Liver (tissue), 9 donors: Measurements from ENCODE around the gene TBCD. TPM values are rescaled to one million over a fixed set of nuclear protein-coding genes. Genes with fewer than 3 reads are reported as not detected.

Source experiments
- DNase-seq: peaks from one replicate; pipeline ENCODE4 v3.0.0-alpha.2; 2017; ENCODE audit warnings: low spot score
- H3K27ac ChIP-seq, 2 donors: one replicate each; pipeline ENCODE4 v1.7.0; 2013; ENCODE audit warnings: inconsistent platforms in 2 of 2, low read length in 2 of 2, control low read depth in 1 of 2, low read depth in 1 of 2, mild to moderate bottlenecking in 1 of 2
- H3K27me3 ChIP-seq, 4 donors: one replicate each; pipeline versions ENCODE4 v1.6.1 to v1.7.0; 2013; ENCODE audit warnings: low read length in 3 of 4, inconsistent platforms in 1 of 4, mild to moderate bottlenecking in 1 of 4, moderate library complexity in 1 of 4; ENCODE audit not compliant: control insufficient read depth in 4 of 4, insufficient read depth in 4 of 4
- H3K36me3 ChIP-seq, 4 donors: one replicate each; pipeline versions ENCODE4 v1.6.1 to v1.7.0; 2013; ENCODE audit warnings: low read length in 3 of 4, mild to moderate bottlenecking in 3 of 4, low read depth in 1 of 4, moderate library complexity in 1 of 4; ENCODE audit not compliant: control insufficient read depth in 4 of 4, insufficient read depth in 3 of 4
- H3K4me1 ChIP-seq, 4 donors: one replicate each; pipeline versions ENCODE4 v1.6.1 to v1.7.0; 2013; ENCODE audit warnings: low read length in 3 of 4, mild to moderate bottlenecking in 3 of 4, moderate library complexity in 1 of 4; ENCODE audit not compliant: control insufficient read depth in 4 of 4, insufficient read depth in 4 of 4
- H3K4me3 ChIP-seq, 3 donors: one replicate each; pipeline versions ENCODE4 v1.6.1 to v1.7.0; 2013; ENCODE audit warnings: low read length in 3 of 3, control low read depth in 1 of 3, low read depth in 1 of 3, mild to moderate bottlenecking in 1 of 3
- H3K9ac ChIP-seq, 2 donors: one replicate each; pipeline ENCODE4 v1.7.0; 2013; ENCODE audit warnings: low read length in 2 of 2, mild to moderate bottlenecking in 2 of 2, moderate library complexity in 2 of 2, control low read depth in 1 of 2, low read depth in 1 of 2
- H3K9me3 ChIP-seq, 4 donors: one replicate each; pipeline versions ENCODE4 v1.6.1 to v1.7.0; 2013; ENCODE audit warnings: low read length in 3 of 4; ENCODE audit not compliant: control insufficient read depth in 4 of 4
- EGR1 ChIP-seq, 2 donors: IDR thresholded peaks; 2 replicates each; pipeline ENCODE4 v1.6.1; 2016 to 2018; ENCODE audit warnings: antibody characterized with exemption in 2 of 2, low read depth in 2 of 2
- FOXA1 ChIP-seq: IDR thresholded peaks from 2 replicates; pipeline ENCODE4 v1.6.1; 2016; ENCODE audit warnings: antibody characterized with exemption
- FOXA2 ChIP-seq: IDR thresholded peaks from 2 replicates; pipeline ENCODE4 v1.6.1; 2016; ENCODE audit warnings: antibody characterized with exemption
- GABPA ChIP-seq, 2 donors: IDR thresholded peaks in 1 of 2; conservative IDR thresholded peaks in 1 of 2; 2 replicates each; pipeline ENCODE4 v1.6.1; 2016; ENCODE audit warnings: antibody characterized with exemption in 2 of 2, mild to moderate bottlenecking in 1 of 2, moderate library complexity in 1 of 2
- HNF4A ChIP-seq, 2 donors: conservative IDR thresholded peaks; 2 replicates each; pipeline ENCODE4 v1.6.1; 2016; ENCODE audit warnings: antibody characterized with exemption in 2 of 2, mild to moderate bottlenecking in 2 of 2
- JUND ChIP-seq, 2 donors: IDR thresholded peaks; 2 replicates each; pipeline ENCODE4 v1.6.1; 2016; ENCODE audit warnings: antibody characterized with exemption in 2 of 2
- NR2F2 ChIP-seq: IDR thresholded peaks from 2 replicates; pipeline ENCODE4 v1.6.1; 2016; ENCODE audit warnings: antibody characterized with exemption
- RAD21 ChIP-seq, 2 donors: IDR thresholded peaks; 2 replicates each; pipeline ENCODE4 v1.6.1; 2016; ENCODE audit warnings: antibody characterized with exemption in 2 of 2, mild to moderate bottlenecking in 2 of 2
- RXRA ChIP-seq, 2 donors: IDR thresholded peaks; 2 replicates each; pipeline ENCODE4 v1.6.1; 2017 to 2018; ENCODE audit warnings: antibody characterized with exemption in 2 of 2, mild to moderate bottlenecking in 1 of 2
- SP1 ChIP-seq: IDR thresholded peaks from 2 replicates; pipeline ENCODE4 v1.6.1; 2018; ENCODE audit warnings: antibody characterized with exemption, mild to moderate bottlenecking
- TAF1 ChIP-seq: conservative IDR thresholded peaks from 2 replicates; pipeline ENCODE4 v1.6.1; 2016; ENCODE audit warnings: antibody characterized with exemption, mild to moderate bottlenecking
- YY1 ChIP-seq: IDR thresholded peaks from 2 replicates; pipeline ENCODE4 v1.6.1; 2016; ENCODE audit warnings: antibody characterized with exemption, mild to moderate bottlenecking
- WGBS: extraction: QIAGEN DNeasy Blood & Tissue Kit; methylation state at CpG from one replicate; pipeline ENCODE4 v1.1.7; 2013; 5-methylcytosine and 5-hydroxymethylcytosine counted together
- polyA plus RNA-seq, 2 donors: library from polyadenylated mRNA; stranded (reverse) in 1 of 2; unstranded in 1 of 2; fragments of 200-250 nt in 1 of 2; fragments of >200 nt in 1 of 2; fragmentation: Nextera tagmentation in 1 of 2; extraction: Ambion mirVana in 1 of 2; gene quantifications; one replicate each; pipeline versions ENCODE4 v1.2.1 to v1.2.3, GENCODE V29; 2013 to 2015
- total RNA-seq, 2 donors: library from RNA; depleted of rRNA; stranded (reverse); fragments of >200 nt; gene quantifications; one replicate each; pipeline ENCODE4 v1.2.3, GENCODE V29; 2014
- TF ChIP-seq, protein P1 (sequence below): IDR thresholded peaks from 2 replicates; pipeline ENCODE4 v1.6.1; 2016; ENCODE audit warnings: antibody characterized with exemption
- TF ChIP-seq, protein P2 (sequence below): fragments of 150-350 bp; IDR thresholded peaks from 2 replicates; pipeline ENCODE4 v1.5.1; 2017; ENCODE audit warnings: improper control_type of control experiment, low read depth, low read length; ENCODE audit not compliant: missing input control
- TF ChIP-seq, protein P3 (sequence below): IDR thresholded peaks from 2 replicates; pipeline ENCODE4 v1.6.1; 2016; ENCODE audit warnings: antibody characterized with exemption
- TF ChIP-seq, protein P4 (sequence below): IDR thresholded peaks from 2 replicates; pipeline ENCODE4 v1.6.1; 2016; ENCODE audit warnings: antibody characterized with exemption
- TF ChIP-seq, protein P5 (sequence below): IDR thresholded peaks from 2 replicates; pipeline ENCODE4 v1.6.1; 2016; ENCODE audit warnings: antibody characterized with exemption, mild to moderate bottlenecking
- donor health status: healthy.
- donor health status: healthy.
- donor health status: healthy.
- donor health status: healthy.
- donor health status: healthy.

The TBCD gene
- total and polyA plus RNA-seq, 4 donors: 29.8 to 42.2 (median 33.0) TPM

DNA sequence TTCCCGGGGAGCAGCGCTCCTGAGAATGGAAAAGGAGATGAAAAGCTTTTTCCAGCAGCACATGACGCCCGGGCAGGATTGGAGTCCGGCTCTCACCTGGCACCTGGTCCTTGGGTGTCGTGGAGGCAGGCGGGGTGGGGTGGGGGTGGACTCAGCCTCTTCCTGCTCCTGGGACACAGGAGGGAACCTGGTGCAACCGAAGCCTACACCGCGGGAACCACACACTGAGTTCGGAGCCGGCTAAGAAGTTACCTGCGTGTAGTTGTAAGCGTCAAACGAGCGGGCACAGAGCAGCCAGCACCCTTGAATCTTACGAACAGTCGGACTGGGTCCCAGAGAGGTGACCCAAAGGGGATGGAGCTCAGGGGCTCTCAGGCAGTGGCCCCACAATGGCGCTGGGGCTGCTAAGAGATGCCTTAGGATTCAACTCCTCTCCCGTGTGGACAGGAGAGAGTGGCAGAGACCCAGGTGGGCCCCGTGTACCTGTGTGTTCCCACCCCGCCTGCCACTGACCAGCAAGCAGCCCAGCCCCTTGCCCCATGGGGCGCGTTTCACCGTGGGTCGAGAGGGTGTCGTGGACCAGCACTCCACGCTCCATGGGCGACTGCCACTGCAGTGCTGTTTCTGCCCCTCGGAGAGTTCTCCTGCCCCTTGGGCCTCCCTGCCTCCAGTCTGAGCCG lies 221.7 kb downstream of the TBCD start:
- TF ChIP-seq EGR1 (IDR thresholded peaks at IDR 0.05; ENCODE audit: low read depth in 2 of 2) (no peak), FOXA1 (no peak), GABPA (IDR thresholded peaks at IDR 0.05 in 1 of 2, conservative IDR thresholded peaks at IDR 0.05 in 1 of 2) (no peak), YY1 (no peak), RAD21 (IDR thresholded peaks at IDR 0.05) (no peak), SP1 (no peak), JUND (IDR thresholded peaks at IDR 0.05) (no peak), HNF4A (conservative IDR thresholded peaks at IDR 0.05) (no peak), TAF1 (no peak), NR2F2 (no peak), RXRA (IDR thresholded peaks at IDR 0.05) (no peak)
- TF ChIP-seq, protein P1, sequence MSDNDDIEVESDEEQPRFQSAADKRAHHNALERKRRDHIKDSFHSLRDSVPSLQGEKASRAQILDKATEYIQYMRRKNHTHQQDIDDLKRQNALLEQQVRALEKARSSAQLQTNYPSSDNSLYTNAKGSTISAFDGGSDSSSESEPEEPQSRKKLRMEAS: no peak
- TF ChIP-seq, protein P2, sequence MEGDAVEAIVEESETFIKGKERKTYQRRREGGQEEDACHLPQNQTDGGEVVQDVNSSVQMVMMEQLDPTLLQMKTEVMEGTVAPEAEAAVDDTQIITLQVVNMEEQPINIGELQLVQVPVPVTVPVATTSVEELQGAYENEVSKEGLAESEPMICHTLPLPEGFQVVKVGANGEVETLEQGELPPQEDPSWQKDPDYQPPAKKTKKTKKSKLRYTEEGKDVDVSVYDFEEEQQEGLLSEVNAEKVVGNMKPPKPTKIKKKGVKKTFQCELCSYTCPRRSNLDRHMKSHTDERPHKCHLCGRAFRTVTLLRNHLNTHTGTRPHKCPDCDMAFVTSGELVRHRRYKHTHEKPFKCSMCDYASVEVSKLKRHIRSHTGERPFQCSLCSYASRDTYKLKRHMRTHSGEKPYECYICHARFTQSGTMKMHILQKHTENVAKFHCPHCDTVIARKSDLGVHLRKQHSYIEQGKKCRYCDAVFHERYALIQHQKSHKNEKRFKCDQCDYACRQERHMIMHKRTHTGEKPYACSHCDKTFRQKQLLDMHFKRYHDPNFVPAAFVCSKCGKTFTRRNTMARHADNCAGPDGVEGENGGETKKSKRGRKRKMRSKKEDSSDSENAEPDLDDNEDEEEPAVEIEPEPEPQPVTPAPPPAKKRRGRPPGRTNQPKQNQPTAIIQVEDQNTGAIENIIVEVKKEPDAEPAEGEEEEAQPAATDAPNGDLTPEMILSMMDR: no peak
- TF ChIP-seq, protein P3, sequence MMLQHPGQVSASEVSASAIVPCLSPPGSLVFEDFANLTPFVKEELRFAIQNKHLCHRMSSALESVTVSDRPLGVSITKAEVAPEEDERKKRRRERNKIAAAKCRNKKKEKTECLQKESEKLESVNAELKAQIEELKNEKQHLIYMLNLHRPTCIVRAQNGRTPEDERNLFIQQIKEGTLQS: no peak
- TF ChIP-seq, protein P4, sequence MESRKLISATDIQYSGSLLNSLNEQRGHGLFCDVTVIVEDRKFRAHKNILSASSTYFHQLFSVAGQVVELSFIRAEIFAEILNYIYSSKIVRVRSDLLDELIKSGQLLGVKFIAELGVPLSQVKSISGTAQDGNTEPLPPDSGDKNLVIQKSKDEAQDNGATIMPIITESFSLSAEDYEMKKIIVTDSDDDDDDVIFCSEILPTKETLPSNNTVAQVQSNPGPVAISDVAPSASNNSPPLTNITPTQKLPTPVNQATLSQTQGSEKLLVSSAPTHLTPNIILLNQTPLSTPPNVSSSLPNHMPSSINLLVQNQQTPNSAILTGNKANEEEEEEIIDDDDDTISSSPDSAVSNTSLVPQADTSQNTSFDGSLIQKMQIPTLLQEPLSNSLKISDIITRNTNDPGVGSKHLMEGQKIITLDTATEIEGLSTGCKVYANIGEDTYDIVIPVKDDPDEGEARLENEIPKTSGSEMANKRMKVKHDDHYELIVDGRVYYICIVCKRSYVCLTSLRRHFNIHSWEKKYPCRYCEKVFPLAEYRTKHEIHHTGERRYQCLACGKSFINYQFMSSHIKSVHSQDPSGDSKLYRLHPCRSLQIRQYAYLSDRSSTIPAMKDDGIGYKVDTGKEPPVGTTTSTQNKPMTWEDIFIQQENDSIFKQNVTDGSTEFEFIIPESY: no peak
- Histone ChIP-seq H3K27ac (no peak overlapping the region), H3K9me3 (no peaks in the 10 kb centered on the region), H3K4me3 (no peak overlapping the region), H3K27me3 (no peaks in the 10 kb centered on the region), H3K9ac (no peak overlapping the region), H3K4me1 (no peaks in the 10 kb centered on the region), H3K36me3 (no peaks in the 10 kb centered on the region)
- WGBS: 92% methylated on average over 31 of the region's 31 CpGs
- no peak for DNase-seq

DNA sequence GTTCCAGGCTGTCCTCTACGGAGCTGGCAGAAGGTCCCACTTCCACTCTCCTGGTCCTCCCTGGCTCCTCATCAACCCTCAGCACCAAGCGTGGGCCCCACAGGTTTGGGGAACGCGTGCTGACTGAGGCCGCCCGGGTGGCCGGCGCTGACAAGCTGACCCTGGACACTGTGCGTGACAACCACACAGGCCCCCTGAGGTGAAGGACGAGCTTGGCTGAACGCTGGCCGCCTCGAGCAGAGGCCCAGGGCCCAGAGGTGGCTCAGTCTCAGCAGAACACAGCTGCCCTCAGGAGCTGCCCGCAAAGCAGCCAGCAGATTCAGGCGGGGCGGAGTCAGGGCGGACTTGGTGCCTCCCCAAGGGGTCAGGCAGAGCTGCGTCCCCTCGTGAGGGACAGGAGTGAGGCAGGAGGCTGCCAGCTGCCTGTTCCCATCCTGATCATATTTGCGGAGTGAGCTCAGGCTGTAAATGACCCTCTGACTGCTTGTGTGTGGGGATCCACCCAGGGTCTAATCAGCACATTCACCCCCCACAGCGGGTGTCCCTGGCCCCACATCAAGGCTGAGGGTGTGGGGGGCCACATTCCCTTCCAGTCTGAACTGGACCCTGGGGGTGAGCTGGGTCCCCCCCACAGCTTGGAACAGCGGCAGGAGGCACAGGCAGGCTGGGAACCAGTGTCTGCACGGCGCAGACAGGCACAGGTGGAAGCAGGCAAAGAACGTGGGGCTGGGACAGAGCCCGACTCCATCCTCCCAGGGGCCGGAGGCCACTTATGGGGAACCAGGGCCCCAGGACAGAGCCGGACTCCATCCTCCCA lies 222.5 kb downstream of the TBCD start:
- Histone ChIP-seq H3K9ac (no peak overlapping the region), H3K36me3 (no peaks in the 10 kb centered on the region), H3K27me3 (no peaks in the 10 kb centered on the region), H3K4me1 (peaks cover 0 to 2% (median under 1%) of the 10 kb centered on the region in 4 donors), H3K9me3 (no peaks in the 10 kb centered on the region), H3K4me3 (no peak overlapping the region), H3K27ac (no peak overlapping the region)
- no peak for DNase-seq
- 96% methylated on average over 28 of the region's 28 CpGs for WGBS
- TF ChIP-seq, protein P1: no peak
- TF ChIP-seq FOXA2: no peak
- TF ChIP-seq NR2F2: no peak
- TF ChIP-seq, protein P3: no peak
- TF ChIP-seq GABPA (IDR thresholded peaks at IDR 0.05 in 1 of 2, conservative IDR thresholded peaks at IDR 0.05 in 1 of 2): no peak
- TF ChIP-seq, protein P4: no peak
- no peak for TF ChIP-seq FOXA1
- TF ChIP-seq, protein P5, sequence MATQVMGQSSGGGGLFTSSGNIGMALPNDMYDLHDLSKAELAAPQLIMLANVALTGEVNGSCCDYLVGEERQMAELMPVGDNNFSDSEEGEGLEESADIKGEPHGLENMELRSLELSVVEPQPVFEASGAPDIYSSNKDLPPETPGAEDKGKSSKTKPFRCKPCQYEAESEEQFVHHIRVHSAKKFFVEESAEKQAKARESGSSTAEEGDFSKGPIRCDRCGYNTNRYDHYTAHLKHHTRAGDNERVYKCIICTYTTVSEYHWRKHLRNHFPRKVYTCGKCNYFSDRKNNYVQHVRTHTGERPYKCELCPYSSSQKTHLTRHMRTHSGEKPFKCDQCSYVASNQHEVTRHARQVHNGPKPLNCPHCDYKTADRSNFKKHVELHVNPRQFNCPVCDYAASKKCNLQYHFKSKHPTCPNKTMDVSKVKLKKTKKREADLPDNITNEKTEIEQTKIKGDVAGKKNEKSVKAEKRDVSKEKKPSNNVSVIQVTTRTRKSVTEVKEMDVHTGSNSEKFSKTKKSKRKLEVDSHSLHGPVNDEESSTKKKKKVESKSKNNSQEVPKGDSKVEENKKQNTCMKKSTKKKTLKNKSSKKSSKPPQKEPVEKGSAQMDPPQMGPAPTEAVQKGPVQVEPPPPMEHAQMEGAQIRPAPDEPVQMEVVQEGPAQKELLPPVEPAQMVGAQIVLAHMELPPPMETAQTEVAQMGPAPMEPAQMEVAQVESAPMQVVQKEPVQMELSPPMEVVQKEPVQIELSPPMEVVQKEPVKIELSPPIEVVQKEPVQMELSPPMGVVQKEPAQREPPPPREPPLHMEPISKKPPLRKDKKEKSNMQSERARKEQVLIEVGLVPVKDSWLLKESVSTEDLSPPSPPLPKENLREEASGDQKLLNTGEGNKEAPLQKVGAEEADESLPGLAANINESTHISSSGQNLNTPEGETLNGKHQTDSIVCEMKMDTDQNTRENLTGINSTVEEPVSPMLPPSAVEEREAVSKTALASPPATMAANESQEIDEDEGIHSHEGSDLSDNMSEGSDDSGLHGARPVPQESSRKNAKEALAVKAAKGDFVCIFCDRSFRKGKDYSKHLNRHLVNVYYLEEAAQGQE: no peak
- no peak for TF ChIP-seq SP1
- no peak for TF ChIP-seq EGR1 (IDR thresholded peaks at IDR 0.05; ENCODE audit: low read depth in 2 of 2)
- no peak for TF ChIP-seq JUND (IDR thresholded peaks at IDR 0.05)
- no peak for TF ChIP-seq RXRA (IDR thresholded peaks at IDR 0.05)
- TF ChIP-seq TAF1: no peak
- TF ChIP-seq RAD21 (IDR thresholded peaks at IDR 0.05): no peak
- no peak for TF ChIP-seq HNF4A (conservative IDR thresholded peaks at IDR 0.05)
